ENCODE data around the gene JMJD8.

DNA sequence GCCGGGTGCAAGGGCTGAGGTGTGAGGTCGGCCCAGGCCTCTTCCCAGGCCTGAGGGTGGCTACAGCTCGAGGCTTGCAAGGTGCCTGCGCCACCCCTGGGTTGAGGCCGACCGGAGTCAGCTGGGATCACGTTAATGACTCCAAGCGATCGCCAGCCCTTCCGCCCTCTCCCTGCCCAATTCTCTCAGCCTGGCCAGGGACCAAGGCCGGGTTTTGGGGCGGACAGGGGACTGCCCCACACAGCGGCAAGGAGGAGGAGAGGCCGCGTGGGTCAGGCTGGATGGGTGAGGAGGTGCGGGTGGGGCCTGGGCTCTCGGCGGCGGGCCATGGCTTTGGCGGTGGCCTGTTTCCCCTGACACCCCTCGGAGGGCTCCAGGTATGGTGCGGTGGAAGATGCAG lies 9.2 kb upstream of the JMJD8 start:
- TF ChIP-seq POLR2AphosphoS5 (IDR thresholded peaks at IDR 0.05) = no peak
- no peak for TF ChIP-seq POLR2A (IDR thresholded peaks at IDR 0.05; ENCODE audit: low read depth)
- no peak for TF ChIP-seq EP300 (IDR thresholded peaks at IDR 0.05)
- TF ChIP-seq, protein P1, sequence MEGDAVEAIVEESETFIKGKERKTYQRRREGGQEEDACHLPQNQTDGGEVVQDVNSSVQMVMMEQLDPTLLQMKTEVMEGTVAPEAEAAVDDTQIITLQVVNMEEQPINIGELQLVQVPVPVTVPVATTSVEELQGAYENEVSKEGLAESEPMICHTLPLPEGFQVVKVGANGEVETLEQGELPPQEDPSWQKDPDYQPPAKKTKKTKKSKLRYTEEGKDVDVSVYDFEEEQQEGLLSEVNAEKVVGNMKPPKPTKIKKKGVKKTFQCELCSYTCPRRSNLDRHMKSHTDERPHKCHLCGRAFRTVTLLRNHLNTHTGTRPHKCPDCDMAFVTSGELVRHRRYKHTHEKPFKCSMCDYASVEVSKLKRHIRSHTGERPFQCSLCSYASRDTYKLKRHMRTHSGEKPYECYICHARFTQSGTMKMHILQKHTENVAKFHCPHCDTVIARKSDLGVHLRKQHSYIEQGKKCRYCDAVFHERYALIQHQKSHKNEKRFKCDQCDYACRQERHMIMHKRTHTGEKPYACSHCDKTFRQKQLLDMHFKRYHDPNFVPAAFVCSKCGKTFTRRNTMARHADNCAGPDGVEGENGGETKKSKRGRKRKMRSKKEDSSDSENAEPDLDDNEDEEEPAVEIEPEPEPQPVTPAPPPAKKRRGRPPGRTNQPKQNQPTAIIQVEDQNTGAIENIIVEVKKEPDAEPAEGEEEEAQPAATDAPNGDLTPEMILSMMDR (IDR thresholded peaks at IDR 0.05) = no peak

Data from esophagus muscularis mucosa (tissue), 4 donors.